HEK293 (cell line): Measurements from ENCODE around the gene RASAL2.

Source experiments
- TRIM28 ChIP-seq: IDR thresholded peaks from 2 replicates; pipeline ENCODE4 v1.6.1; 2011; ENCODE audit warnings: low read length, control low read depth, borderline replicate concordance
- YY1 ChIP-seq: fragments of 450-650 bp; formaldehyde crosslinking; IDR thresholded peaks from 2 replicates; pipeline ENCODE4 v1.5.1; 2018; ENCODE audit warnings: missing biosample characterization, missing genetic modification characterization
- ZEB2 ChIP-seq: fragments of 450-650 bp; formaldehyde crosslinking; IDR thresholded peaks from 2 replicates; pipeline ENCODE4 v1.5.1; 2016; ENCODE audit warnings: missing biosample characterization, missing genetic modification characterization
- ZFP3 ChIP-seq: fragments of 450-650 bp; formaldehyde crosslinking; IDR thresholded peaks from 2 replicates; pipeline ENCODE4 v1.5.1; 2016; ENCODE audit warnings: low read depth, missing biosample characterization, missing genetic modification characterization
- ZNF174 ChIP-seq: fragments of 450-650 bp; formaldehyde crosslinking; IDR thresholded peaks from 2 replicates; pipeline ENCODE4 v1.5.0; 2017; ENCODE audit warnings: missing biosample characterization, mild to moderate bottlenecking, missing genetic modification characterization
- ZNF221 ChIP-seq: fragments of 450-650 bp; formaldehyde crosslinking; IDR thresholded peaks from 2 replicates; pipeline ENCODE4 v1.5.1; 2017; ENCODE audit warnings: missing biosample characterization, missing genetic modification characterization, borderline replicate concordance
- ZNF366 ChIP-seq: fragments of 450-650 bp; formaldehyde crosslinking; conservative IDR thresholded peaks from 2 replicates; pipeline ENCODE4 v1.5.1; 2016; ENCODE audit warnings: missing biosample characterization, missing genetic modification characterization
- ZNF76 ChIP-seq: fragments of 450-650 bp; formaldehyde crosslinking; IDR thresholded peaks from 2 replicates; pipeline ENCODE4; 2016; ENCODE audit warnings: low read depth, missing biosample characterization, missing genetic modification characterization, borderline replicate concordance
- ZSCAN16 ChIP-seq: fragments of 450-650 bp; formaldehyde crosslinking; IDR thresholded peaks from 2 replicates; pipeline ENCODE4 v1.5.1; 2016; ENCODE audit warnings: missing biosample characterization, missing genetic modification characterization
- ZSCAN23 ChIP-seq: fragments of 450-650 bp; formaldehyde crosslinking; IDR thresholded peaks from 2 replicates; pipeline ENCODE4 v1.5.1; 2016; ENCODE audit warnings: missing biosample characterization, missing genetic modification characterization
- TF ChIP-seq, protein P1 (sequence below): fragments of 450-650 bp; formaldehyde crosslinking; IDR thresholded peaks from 2 replicates; pipeline ENCODE4 v1.5.1; 2016; ENCODE audit warnings: missing biosample characterization, missing genetic modification characterization

DNA sequence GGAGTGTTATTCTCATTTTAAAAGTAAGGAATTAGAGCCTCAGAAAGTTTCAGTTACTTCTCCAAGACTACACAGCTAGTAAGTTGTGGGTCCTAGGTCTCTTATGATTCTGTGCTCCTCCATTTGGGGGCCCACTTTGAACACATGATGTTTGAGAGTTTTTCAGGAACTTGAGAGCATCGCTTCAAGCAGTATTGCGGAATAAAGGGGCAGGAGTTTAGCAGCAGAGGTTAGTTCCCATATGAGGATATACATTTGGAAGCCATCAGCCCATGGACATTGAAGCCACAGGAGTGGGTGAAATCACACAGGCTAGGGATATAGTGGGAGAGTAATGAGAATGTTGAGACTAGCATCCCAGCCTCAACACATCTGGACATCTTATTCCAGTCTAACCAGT lies 143.2 kb downstream of the RASAL2 start:
- TF ChIP-seq, protein P1, sequence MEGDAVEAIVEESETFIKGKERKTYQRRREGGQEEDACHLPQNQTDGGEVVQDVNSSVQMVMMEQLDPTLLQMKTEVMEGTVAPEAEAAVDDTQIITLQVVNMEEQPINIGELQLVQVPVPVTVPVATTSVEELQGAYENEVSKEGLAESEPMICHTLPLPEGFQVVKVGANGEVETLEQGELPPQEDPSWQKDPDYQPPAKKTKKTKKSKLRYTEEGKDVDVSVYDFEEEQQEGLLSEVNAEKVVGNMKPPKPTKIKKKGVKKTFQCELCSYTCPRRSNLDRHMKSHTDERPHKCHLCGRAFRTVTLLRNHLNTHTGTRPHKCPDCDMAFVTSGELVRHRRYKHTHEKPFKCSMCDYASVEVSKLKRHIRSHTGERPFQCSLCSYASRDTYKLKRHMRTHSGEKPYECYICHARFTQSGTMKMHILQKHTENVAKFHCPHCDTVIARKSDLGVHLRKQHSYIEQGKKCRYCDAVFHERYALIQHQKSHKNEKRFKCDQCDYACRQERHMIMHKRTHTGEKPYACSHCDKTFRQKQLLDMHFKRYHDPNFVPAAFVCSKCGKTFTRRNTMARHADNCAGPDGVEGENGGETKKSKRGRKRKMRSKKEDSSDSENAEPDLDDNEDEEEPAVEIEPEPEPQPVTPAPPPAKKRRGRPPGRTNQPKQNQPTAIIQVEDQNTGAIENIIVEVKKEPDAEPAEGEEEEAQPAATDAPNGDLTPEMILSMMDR (tag by site-specific recombination) = no peak
- TF ChIP-seq ZNF174 (tag by site-specific recombination) (no peak), ZEB2 (no peak), ZNF76 (tag by site-specific recombination) (no peak), ZNF221 (tag by site-specific recombination) (no peak), TRIM28 (no peak), ZSCAN16 (tag by site-specific recombination) (no peak), ZNF366 (tag by site-specific recombination) (no peak), ZFP3 (tag by site-specific recombination) (no peak), YY1 (tag by site-specific recombination) (no peak), ZSCAN23 (tag by site-specific recombination) (no peak)
